Activated naive CD8-positive, alpha-beta T cell (primary cell): ENCODE measurements around the gene SAMD3.

Source experiments
- H3K27ac Mint-ChIP-seq: one replicate; pipeline ENCODE4 v1.8.0; 2021; ENCODE audit warnings: mixed read lengths
- H3K27me3 Mint-ChIP-seq: one replicate; pipeline ENCODE4 v1.8.0; 2021; ENCODE audit warnings: mixed read lengths
- H3K36me3 Mint-ChIP-seq: one replicate; pipeline ENCODE4 v1.8.0; 2021; ENCODE audit warnings: mixed read lengths
- H3K4me1 Mint-ChIP-seq: one replicate; pipeline ENCODE4 v1.8.0; 2021; ENCODE audit warnings: low read depth, mixed read lengths
- H3K4me3 Mint-ChIP-seq: one replicate; pipeline ENCODE4 v1.8.0; 2021; ENCODE audit warnings: mild to moderate bottlenecking, mixed read lengths
- H3K9me3 Mint-ChIP-seq: one replicate; pipeline ENCODE4 v1.8.0; 2021; ENCODE audit warnings: low read depth, mixed read lengths

Gene SAMD3

DNA sequence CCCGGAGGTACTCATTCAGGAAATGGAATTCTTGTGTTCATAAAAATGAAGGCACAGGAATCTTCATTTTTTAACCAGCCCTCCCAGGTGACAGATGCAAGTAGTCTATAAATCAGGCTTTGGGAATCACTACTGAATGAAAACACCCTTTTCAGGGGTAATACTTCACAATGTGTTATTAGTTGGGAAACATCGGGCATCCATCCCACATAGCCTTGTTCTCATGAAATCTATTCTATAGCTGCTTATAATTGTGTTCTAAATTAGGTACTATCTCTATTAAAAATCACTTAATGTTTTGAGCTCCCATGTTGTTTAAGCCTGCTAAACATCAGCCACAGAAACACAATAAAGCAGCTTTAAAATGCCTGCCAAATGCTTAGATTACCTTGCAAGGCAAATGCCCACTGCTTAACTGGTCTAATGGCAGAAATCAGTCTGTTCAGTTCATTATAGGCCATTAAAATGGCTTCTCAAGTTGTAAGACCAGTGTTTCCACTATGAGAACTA, 109.5 kb downstream of the SAMD3 start:
- H3K27me3 Mint-ChIP-seq, result no peaks in the 10 kb centered on the region
- peaks cover 47% of the 10 kb centered on the region for H3K36me3 Mint-ChIP-seq

DNA sequence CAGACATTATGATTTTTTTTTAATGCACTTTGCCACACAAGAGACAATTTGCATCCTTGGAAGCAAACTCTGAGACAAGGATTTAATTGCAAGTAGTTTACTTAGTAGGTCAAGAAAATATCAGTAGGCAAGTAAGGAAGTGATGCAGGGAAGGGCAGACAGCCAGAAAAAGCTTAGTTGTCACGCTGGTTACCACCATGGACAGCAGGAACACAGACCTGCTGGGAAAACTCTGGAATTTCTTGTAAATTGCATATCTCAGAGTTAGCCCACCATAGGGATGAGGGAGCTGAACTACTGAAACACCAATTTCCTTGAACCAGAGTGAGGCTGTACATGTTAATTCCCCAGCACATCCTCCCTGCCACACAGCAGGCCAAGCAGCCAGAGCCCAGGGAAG, 111.7 kb downstream of the SAMD3 start:
- Mint-ChIP-seq H3K27me3 (no peaks in the 10 kb centered on the region), H3K36me3 (peaks cover 50% of the 10 kb centered on the region), H3K4me1 (peaks cover 22% of the 10 kb centered on the region), H3K27ac (no peak overlapping the region), H3K9me3 (no peaks in the 10 kb centered on the region), H3K4me3 (no peak overlapping the region)

More for the DNA sequence above, 109.5 kb downstream of the SAMD3 start:
- Mint-ChIP-seq H3K4me1 (peaks cover 14% of the 10 kb centered on the region), H3K4me3 (no peak overlapping the region), H3K27ac (no peak overlapping the region), H3K9me3 (no peaks in the 10 kb centered on the region)

- Mint-ChIP-seq H3K27ac (peak overlapping the region; percentile 5), H3K4me3 (no peak overlapping the region), H3K4me1 (peaks cover 12% of the 10 kb centered on the region), H3K36me3 (peaks cover 44% of the 10 kb centered on the region), H3K27me3 (no peaks in the 10 kb centered on the region), H3K9me3 (no peaks in the 10 kb centered on the region)
Measured at GRCh38 chr6:130107710-130108109, 115.0 kb downstream of the SAMD3 start.

GRCh38 chr6:130105996-130106704, 116.6 kb downstream of the SAMD3 start:
- Mint-ChIP-seq H3K36me3 (peaks cover 46% of the 10 kb centered on the region), H3K4me3 (no peak overlapping the region), H3K27ac (no peak overlapping the region), H3K4me1 (peaks cover 12% of the 10 kb centered on the region), H3K9me3 (no peaks in the 10 kb centered on the region), H3K27me3 (no peaks in the 10 kb centered on the region)

GRCh38 chr6:130099119-130099518, 123.6 kb downstream of the SAMD3 start:
- Mint-ChIP-seq H3K9me3 (no peaks in the 10 kb centered on the region), H3K4me1 (no peaks in the 10 kb centered on the region), H3K4me3 (no peak overlapping the region), H3K27me3 (no peaks in the 10 kb centered on the region), H3K27ac (no peak overlapping the region), H3K36me3 (peaks cover 35% of the 10 kb centered on the region)

GRCh38 chr6:130098317-130098716, 124.4 kb downstream of the SAMD3 start:
- peaks cover 5% of the 10 kb centered on the region for H3K4me1 Mint-ChIP-seq
- no peaks in the 10 kb centered on the region for H3K9me3 Mint-ChIP-seq
- peaks cover 37% of the 10 kb centered on the region for H3K36me3 Mint-ChIP-seq
- H3K27ac Mint-ChIP-seq, result no peak overlapping the region
- no peaks in the 10 kb centered on the region for H3K27me3 Mint-ChIP-seq
- H3K4me3 Mint-ChIP-seq, result no peak overlapping the region
